ENCODE data around the gene STX12.

STX12 gene

GRCh38 chr1:27809883-27810282 is 36.9 kb downstream of the STX12 start:
- Histone ChIP-seq H3K18ac (ENCODE audit: low read length) (no peak overlapping the region), H4K91ac (ENCODE audit: low read depth, low read length) (no peak overlapping the region), H2AK5ac (ENCODE audit: low read length) (no peak overlapping the region), H2BK5ac (ENCODE audit: low read depth, low read length, poor library complexity) (no peak overlapping the region), H3K27ac (ENCODE audit: low read depth, low read length) (no peak overlapping the region), H3K4ac (ENCODE audit: low read depth, low read length) (no peak overlapping the region), H3K79me2 (ENCODE audit: control insufficient read depth, insufficient read depth, low read length, poor library complexity) (no peaks in the 10 kb centered on the region), H4K8ac (ENCODE audit: low read depth, low read length) (no peak overlapping the region), H3K4me3 (ENCODE audit: low read depth, low read length) (no peak overlapping the region), H3K14ac (ENCODE audit: low read length) (no peak overlapping the region), H3K9me3 (ENCODE audit: insufficient read depth, low read depth, low read length) (no peaks in the 10 kb centered on the region), H2BK12ac (ENCODE audit: low read length) (no peak overlapping the region), H3K4me2 (ENCODE audit: low read length) (no peak overlapping the region), H2BK120ac (ENCODE audit: insufficient read depth, low read length, poor library complexity) (no peak overlapping the region), H2AFZ (ENCODE audit: insufficient read depth, low read length, poor library complexity) (no peak overlapping the region), H3K9ac (ENCODE audit: low read length) (no peak overlapping the region), H3K23ac (ENCODE audit: low read length) (no peak overlapping the region), H4K12ac (ENCODE audit: low read depth, low read length) (no peak overlapping the region), H3K4me1 (ENCODE audit: control insufficient read depth in 1 of 2, insufficient read depth in 2 of 2, low read length in 2 of 2) (no peaks in the 10 kb centered on the region), H3K36me3 (ENCODE audit: control insufficient read depth in 1 of 2, insufficient read depth in 2 of 2, low read length in 2 of 2) (peaks cover 7 to 14% of the 10 kb centered on the region in 2 experiments), H3K27me3 (ENCODE audit: insufficient read depth, low read length) (no peaks in the 10 kb centered on the region), H3K79me1 (ENCODE audit: low read length) (no peaks in the 10 kb centered on the region)
- WGBS (ENCODE audit: extremely low coverage, insufficient coverage, insufficient read length), result no CpG with 5 or more reads among the region's 1 CpG
- DNase-seq, result no peak

DNA sequence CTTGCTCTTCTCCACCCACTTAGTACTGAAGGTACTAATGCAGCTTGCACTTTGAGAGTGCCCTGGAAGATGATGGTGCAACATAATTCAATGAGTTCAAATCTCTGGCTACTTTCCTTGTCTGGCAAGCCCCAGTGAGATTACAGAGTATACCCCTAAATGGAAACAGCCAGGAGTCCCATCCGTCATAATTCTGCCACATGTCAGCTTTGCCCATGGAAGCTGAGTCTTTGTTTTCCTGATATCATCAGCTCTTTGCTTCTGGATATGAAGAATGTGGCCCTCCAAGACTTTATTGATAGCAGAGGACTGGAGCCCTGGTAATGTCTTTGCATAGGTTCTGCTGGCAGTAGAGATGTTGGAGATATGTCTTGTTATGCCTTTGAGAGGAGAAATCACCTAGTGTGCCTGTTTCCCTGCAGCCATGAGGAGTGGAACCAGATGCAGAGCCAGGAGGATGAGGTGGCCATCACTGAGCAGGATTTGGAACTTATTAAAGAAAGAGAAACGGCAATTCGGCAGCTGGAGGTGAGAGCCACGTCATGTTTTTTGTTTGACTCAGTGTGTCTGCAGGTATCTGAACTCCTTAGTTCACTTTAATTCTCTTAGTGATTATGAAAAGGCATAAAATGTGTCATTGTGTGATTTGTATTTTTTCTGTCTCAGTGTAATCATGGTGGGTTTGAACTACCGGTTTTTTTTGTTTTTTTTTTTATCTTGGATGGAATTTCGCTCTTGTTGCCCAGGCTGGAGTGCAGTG is 38.9 kb downstream of the STX12 start:
- H3K9me3 ChIP-seq (ENCODE audit: insufficient read depth, low read depth, low read length), result no peaks in the 10 kb centered on the region

DNA sequence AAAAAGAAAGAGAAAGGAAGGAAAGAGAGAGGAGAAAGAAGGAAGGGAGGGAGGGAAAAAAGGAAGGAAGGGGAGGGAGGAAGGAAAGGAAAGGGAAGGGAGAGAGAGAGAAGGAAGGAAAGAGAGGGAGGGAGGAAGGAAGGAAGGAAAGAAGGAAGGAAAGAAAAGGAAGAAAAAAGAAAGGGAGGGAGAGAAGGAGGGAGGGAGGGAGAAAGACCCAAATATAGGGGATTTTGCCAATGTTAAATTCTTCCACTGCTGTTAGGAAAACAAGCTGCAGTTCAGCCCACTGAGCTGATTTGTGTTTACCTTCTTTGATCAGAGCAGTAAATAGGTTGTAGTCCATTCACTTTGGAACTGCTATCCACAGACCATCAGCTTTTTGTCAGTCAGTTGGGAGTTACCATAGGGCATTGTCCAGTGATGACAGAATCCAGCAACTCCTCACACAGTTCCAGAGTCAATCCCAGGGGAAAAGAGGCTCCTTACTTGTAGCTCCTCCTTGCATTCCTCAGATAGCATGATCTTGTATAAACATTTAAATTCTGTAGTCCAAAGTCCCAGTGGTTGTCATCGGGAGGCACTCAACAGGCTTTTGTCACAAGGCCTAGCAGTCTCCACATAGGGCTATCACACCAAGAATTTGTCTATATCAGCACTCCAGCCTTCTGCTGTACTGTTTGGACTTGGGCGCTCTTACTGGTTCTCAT is 44.1 kb downstream of the STX12 start:
- Histone ChIP-seq H3K36me3 (ENCODE audit: control insufficient read depth in 1 of 2, insufficient read depth in 2 of 2, low read length in 2 of 2) (peaks cover 17 to 22% of the 10 kb centered on the region in 2 experiments), H2AK5ac (ENCODE audit: low read length) (no peak overlapping the region), H2BK12ac (ENCODE audit: low read length) (no peak overlapping the region), H4K8ac (ENCODE audit: low read depth, low read length) (no peak overlapping the region), H3K79me2 (ENCODE audit: control insufficient read depth, insufficient read depth, low read length, poor library complexity) (no peaks in the 10 kb centered on the region), H3K79me1 (ENCODE audit: low read length) (no peaks in the 10 kb centered on the region), H3K4me2 (ENCODE audit: low read length) (no peak overlapping the region), H2BK5ac (ENCODE audit: low read depth, low read length, poor library complexity) (no peak overlapping the region), H3K4ac (ENCODE audit: low read depth, low read length) (no peak overlapping the region), H2BK120ac (ENCODE audit: insufficient read depth, low read length, poor library complexity) (no peak overlapping the region), H3K9ac (ENCODE audit: low read length) (no peak overlapping the region), H3K23ac (ENCODE audit: low read length) (no peak overlapping the region), H3K4me3 (ENCODE audit: low read depth, low read length) (no peak overlapping the region), H4K12ac (ENCODE audit: low read depth, low read length) (no peak overlapping the region), H3K14ac (ENCODE audit: low read length) (no peak overlapping the region), H3K4me1 (ENCODE audit: control insufficient read depth in 1 of 2, insufficient read depth in 2 of 2, low read length in 2 of 2) (no peaks in the 10 kb centered on the region), H3K18ac (ENCODE audit: low read length) (no peak overlapping the region), H4K91ac (ENCODE audit: low read depth, low read length) (no peak overlapping the region), H2AFZ (ENCODE audit: insufficient read depth, low read length, poor library complexity) (no peak overlapping the region), H3K27me3 (ENCODE audit: insufficient read depth, low read length) (no peaks in the 10 kb centered on the region), H3K27ac (ENCODE audit: low read depth, low read length) (no peak overlapping the region), H3K9me3 (ENCODE audit: insufficient read depth, low read depth, low read length) (no peaks in the 10 kb centered on the region)
- DNase-seq, result peak in 1 of 2 donors; percentile 8
- WGBS (ENCODE audit: extremely low coverage, insufficient coverage, insufficient read length), result no CpG with 5 or more reads among the region's 2 CpGs

More for the DNA sequence above, 38.9 kb downstream of the STX12 start:
- Histone ChIP-seq H3K4me3 (ENCODE audit: low read depth, low read length) (no peak overlapping the region), H3K36me3 (ENCODE audit: control insufficient read depth in 1 of 2, insufficient read depth in 2 of 2, low read length in 2 of 2) (peaks cover 9 to 15% of the 10 kb centered on the region in 2 experiments), H4K8ac (ENCODE audit: low read depth, low read length) (no peak overlapping the region), H2AK5ac (ENCODE audit: low read length) (no peak overlapping the region), H3K4me1 (ENCODE audit: control insufficient read depth in 1 of 2, insufficient read depth in 2 of 2, low read length in 2 of 2) (no peaks in the 10 kb centered on the region), H4K12ac (ENCODE audit: low read depth, low read length) (no peak overlapping the region), H3K4ac (ENCODE audit: low read depth, low read length) (no peak overlapping the region), H2BK120ac (ENCODE audit: insufficient read depth, low read length, poor library complexity) (no peak overlapping the region), H3K27me3 (ENCODE audit: insufficient read depth, low read length) (no peaks in the 10 kb centered on the region), H2BK12ac (ENCODE audit: low read length) (no peak overlapping the region), H4K91ac (ENCODE audit: low read depth, low read length) (no peak overlapping the region), H3K18ac (ENCODE audit: low read length) (no peak overlapping the region), H3K79me1 (ENCODE audit: low read length) (no peaks in the 10 kb centered on the region), H3K9ac (ENCODE audit: low read length) (no peak overlapping the region), H3K23ac (ENCODE audit: low read length) (no peak overlapping the region), H3K27ac (ENCODE audit: low read depth, low read length) (no peak overlapping the region), H3K79me2 (ENCODE audit: control insufficient read depth, insufficient read depth, low read length, poor library complexity) (no peaks in the 10 kb centered on the region), H2BK5ac (ENCODE audit: low read depth, low read length, poor library complexity) (no peak overlapping the region), H3K4me2 (ENCODE audit: low read length) (no peak overlapping the region), H3K14ac (ENCODE audit: low read length) (no peak overlapping the region), H2AFZ (ENCODE audit: insufficient read depth, low read length, poor library complexity) (no peak overlapping the region)
- WGBS (ENCODE audit: extremely low coverage, insufficient coverage, insufficient read length), result no CpG with 5 or more reads among the region's 6 CpGs
- no peak for DNase-seq

- no peak for DNase-seq
- Histone ChIP-seq H2BK12ac (ENCODE audit: low read length) (no peak overlapping the region), H2AK5ac (ENCODE audit: low read length) (no peak overlapping the region), H2AFZ (ENCODE audit: insufficient read depth, low read length, poor library complexity) (no peak overlapping the region), H3K79me1 (ENCODE audit: low read length) (no peaks in the 10 kb centered on the region), H3K9me3 (ENCODE audit: insufficient read depth, low read depth, low read length) (no peaks in the 10 kb centered on the region), H3K14ac (ENCODE audit: low read length) (no peak overlapping the region), H3K79me2 (ENCODE audit: control insufficient read depth, insufficient read depth, low read length, poor library complexity) (no peaks in the 10 kb centered on the region), H4K8ac (ENCODE audit: low read depth, low read length) (no peak overlapping the region), H3K27ac (ENCODE audit: low read depth, low read length) (no peak overlapping the region), H3K4ac (ENCODE audit: low read depth, low read length) (no peak overlapping the region), H3K18ac (ENCODE audit: low read length) (no peak overlapping the region), H3K9ac (ENCODE audit: low read length) (no peak overlapping the region), H3K4me2 (ENCODE audit: low read length) (no peak overlapping the region), H4K91ac (ENCODE audit: low read depth, low read length) (no peak overlapping the region), H3K4me3 (ENCODE audit: low read depth, low read length) (no peak overlapping the region), H4K12ac (ENCODE audit: low read depth, low read length) (no peak overlapping the region), H3K36me3 (ENCODE audit: control insufficient read depth in 1 of 2, insufficient read depth in 2 of 2, low read length in 2 of 2) (peaks cover 9 to 13% of the 10 kb centered on the region in 2 experiments), H3K4me1 (ENCODE audit: control insufficient read depth in 1 of 2, insufficient read depth in 2 of 2, low read length in 2 of 2) (no peaks in the 10 kb centered on the region), H3K23ac (ENCODE audit: low read length) (no peak overlapping the region), H3K27me3 (ENCODE audit: insufficient read depth, low read length) (no peaks in the 10 kb centered on the region), H2BK5ac (ENCODE audit: low read depth, low read length, poor library complexity) (no peak overlapping the region), H2BK120ac (ENCODE audit: insufficient read depth, low read length, poor library complexity) (no peak overlapping the region)
- no CpG with 5 or more reads among the region's 8 CpGs for WGBS (ENCODE audit: extremely low coverage, insufficient coverage, insufficient read length)
These were observed 48.8 kb downstream of the STX12 start for GRCh38 chr1:27821761-27822315.

All from trophoblast cell (in vitro differentiated cells and primary cell).